ENCODE results near the gene MIA2.

DNA sequence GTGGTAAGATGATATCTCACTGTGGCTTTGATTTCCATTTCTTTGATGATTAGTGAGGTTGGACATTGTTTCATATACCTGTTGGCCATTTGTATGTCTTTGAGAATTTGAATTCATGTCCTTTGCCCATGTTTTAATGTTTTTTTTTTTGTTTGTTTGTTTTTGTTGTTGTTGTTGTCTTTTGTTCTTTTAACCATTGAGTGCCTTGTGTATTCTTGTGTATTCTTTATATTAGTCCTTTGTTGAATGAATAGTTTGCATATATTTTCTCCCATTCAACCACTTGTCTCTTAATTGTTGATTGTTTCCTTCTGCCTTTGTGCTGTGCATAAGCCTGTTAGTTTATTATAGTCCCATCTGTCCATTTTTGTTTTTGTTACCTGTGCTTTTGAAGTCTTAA, 126.6 kb downstream of the MIA2 start:
- TF ChIP-seq CTCF (IDR thresholded peaks at IDR 0.05), result no peak
- no peak for TF ChIP-seq POLR2AphosphoS5 (IDR thresholded peaks at IDR 0.05)

Measured in prostate gland (tissue), 2 donors.